Loucy (cell line): ENCODE data around the gene KIF21A.

Experiments
- H2AFZ ChIP-seq: fragments of 200-600 bp; sonication (generic); 2 replicates; pipeline ENCODE4 v1.6.0; 2016; ENCODE audit warnings: antibody characterized with exemption, mild to moderate bottlenecking, low read length, moderate library complexity
- H3F3A ChIP-seq: fragments of 200-600 bp; 2 replicates; pipeline ENCODE4 v1.6.0; 2016; ENCODE audit warnings: antibody characterized with exemption, low read depth, mild to moderate bottlenecking
- H3K27me3 ChIP-seq: fragments of 200-600 bp; sonication (generic); 2 replicates; pipeline ENCODE4 v1.6.1; 2014; ENCODE audit warnings: low read length, mild to moderate bottlenecking; ENCODE audit not compliant: insufficient read depth, poor library complexity, severe bottlenecking
- H3K36me3 ChIP-seq: fragments of 200-600 bp; sonication (generic); 2 replicates; pipeline ENCODE4 v1.6.1; 2016; ENCODE audit warnings: low read length; ENCODE audit not compliant: insufficient read depth
- H3K4me1 ChIP-seq: fragments of 200-600 bp; sonication (generic); 2 replicates; pipeline ENCODE4 v1.5.1; 2014; ENCODE audit warnings: low read length, mild to moderate bottlenecking; ENCODE audit not compliant: insufficient read depth, poor library complexity, severe bottlenecking
- H3K4me2 ChIP-seq: fragments of 200-600 bp; sonication (generic); 2 replicates; pipeline ENCODE4 v1.6.0; 2014; ENCODE audit warnings: antibody characterized with exemption, low read length, low read depth, mild to moderate bottlenecking; ENCODE audit not compliant: poor library complexity, severe bottlenecking
- H3K4me3 ChIP-seq: fragments of 200-600 bp; sonication (generic); 2 replicates; pipeline ENCODE4 v1.5.1; 2014; ENCODE audit warnings: low read length, mild to moderate bottlenecking, mixed read lengths; ENCODE audit not compliant: poor library complexity, severe bottlenecking
- H3K79me2 ChIP-seq: fragments of 200-600 bp; sonication (generic); 2 replicates; pipeline ENCODE4 v1.6.1; 2014; ENCODE audit warnings: low read length; ENCODE audit not compliant: insufficient read depth
- H3K9ac ChIP-seq: fragments of 200-600 bp; sonication (generic); 2 replicates; pipeline ENCODE4 v1.6.0; 2014; ENCODE audit warnings: mild to moderate bottlenecking, low read depth, low read length, moderate library complexity; ENCODE audit not compliant: poor library complexity, severe bottlenecking
- H3K9me2 ChIP-seq: fragments of 200-600 bp; sonication (generic); replicated peaks from 2 replicates; pipeline ENCODE4 v1.6.1; 2016; ENCODE audit warnings: low read depth, low read length, mixed read lengths
- H3K9me3 ChIP-seq: fragments of 200-600 bp; sonication (generic); 2 replicates; pipeline ENCODE4 v1.6.1; 2014; ENCODE audit warnings: mild to moderate bottlenecking, antibody characterized with exemption, low read length, low read depth; ENCODE audit not compliant: insufficient read depth
- H4K20me1 ChIP-seq: fragments of 200-600 bp; sonication (generic); 2 replicates; pipeline ENCODE4 v1.6.0; 2014; ENCODE audit warnings: antibody characterized with exemption, low read length, mild to moderate bottlenecking; ENCODE audit not compliant: insufficient read depth, poor library complexity, severe bottlenecking
- EZH2phosphoT487 ChIP-seq: fragments of 200-600 bp; IDR thresholded peaks from 2 replicates; pipeline ENCODE4 v1.6.1; 2018; ENCODE audit warnings: antibody characterized with exemption, mild to moderate bottlenecking, moderate library complexity, borderline replicate concordance
- TF ChIP-seq, protein P1 (sequence below): fragments of 200-600 bp; sonication (generic); conservative IDR thresholded peaks from 2 replicates; pipeline ENCODE4 v1.5.1; 2014; ENCODE audit warnings: mild to moderate bottlenecking, antibody characterized with exemption, low read length

KIF21A gene

GRCh38 chr12:39441963-39442830, 723 bp downstream of the KIF21A start:
- H3F3A ChIP-seq = no peaks in the 10 kb centered on the region
- H3K36me3 ChIP-seq = no peaks in the 10 kb centered on the region
- H3K9me2 ChIP-seq = no peaks in the 10 kb centered on the region
- no peaks in the 10 kb centered on the region for H3K79me2 ChIP-seq
- no peak overlapping the region for H3K4me2 ChIP-seq
- no peaks in the 10 kb centered on the region for H3K4me1 ChIP-seq
- H3K27me3 ChIP-seq = no peaks in the 10 kb centered on the region
- TF ChIP-seq, protein P1, sequence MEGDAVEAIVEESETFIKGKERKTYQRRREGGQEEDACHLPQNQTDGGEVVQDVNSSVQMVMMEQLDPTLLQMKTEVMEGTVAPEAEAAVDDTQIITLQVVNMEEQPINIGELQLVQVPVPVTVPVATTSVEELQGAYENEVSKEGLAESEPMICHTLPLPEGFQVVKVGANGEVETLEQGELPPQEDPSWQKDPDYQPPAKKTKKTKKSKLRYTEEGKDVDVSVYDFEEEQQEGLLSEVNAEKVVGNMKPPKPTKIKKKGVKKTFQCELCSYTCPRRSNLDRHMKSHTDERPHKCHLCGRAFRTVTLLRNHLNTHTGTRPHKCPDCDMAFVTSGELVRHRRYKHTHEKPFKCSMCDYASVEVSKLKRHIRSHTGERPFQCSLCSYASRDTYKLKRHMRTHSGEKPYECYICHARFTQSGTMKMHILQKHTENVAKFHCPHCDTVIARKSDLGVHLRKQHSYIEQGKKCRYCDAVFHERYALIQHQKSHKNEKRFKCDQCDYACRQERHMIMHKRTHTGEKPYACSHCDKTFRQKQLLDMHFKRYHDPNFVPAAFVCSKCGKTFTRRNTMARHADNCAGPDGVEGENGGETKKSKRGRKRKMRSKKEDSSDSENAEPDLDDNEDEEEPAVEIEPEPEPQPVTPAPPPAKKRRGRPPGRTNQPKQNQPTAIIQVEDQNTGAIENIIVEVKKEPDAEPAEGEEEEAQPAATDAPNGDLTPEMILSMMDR = no peak
- TF ChIP-seq EZH2phosphoT487 = no peak
- H4K20me1 ChIP-seq = no peaks in the 10 kb centered on the region
- no peaks in the 10 kb centered on the region; the same call in 1 of the 2 replicates for H3K9me3 ChIP-seq
- no peak overlapping the region for H2AFZ ChIP-seq
- no peak overlapping the region for H3K9ac ChIP-seq
- no peak overlapping the region for H3K4me3 ChIP-seq

DNA sequence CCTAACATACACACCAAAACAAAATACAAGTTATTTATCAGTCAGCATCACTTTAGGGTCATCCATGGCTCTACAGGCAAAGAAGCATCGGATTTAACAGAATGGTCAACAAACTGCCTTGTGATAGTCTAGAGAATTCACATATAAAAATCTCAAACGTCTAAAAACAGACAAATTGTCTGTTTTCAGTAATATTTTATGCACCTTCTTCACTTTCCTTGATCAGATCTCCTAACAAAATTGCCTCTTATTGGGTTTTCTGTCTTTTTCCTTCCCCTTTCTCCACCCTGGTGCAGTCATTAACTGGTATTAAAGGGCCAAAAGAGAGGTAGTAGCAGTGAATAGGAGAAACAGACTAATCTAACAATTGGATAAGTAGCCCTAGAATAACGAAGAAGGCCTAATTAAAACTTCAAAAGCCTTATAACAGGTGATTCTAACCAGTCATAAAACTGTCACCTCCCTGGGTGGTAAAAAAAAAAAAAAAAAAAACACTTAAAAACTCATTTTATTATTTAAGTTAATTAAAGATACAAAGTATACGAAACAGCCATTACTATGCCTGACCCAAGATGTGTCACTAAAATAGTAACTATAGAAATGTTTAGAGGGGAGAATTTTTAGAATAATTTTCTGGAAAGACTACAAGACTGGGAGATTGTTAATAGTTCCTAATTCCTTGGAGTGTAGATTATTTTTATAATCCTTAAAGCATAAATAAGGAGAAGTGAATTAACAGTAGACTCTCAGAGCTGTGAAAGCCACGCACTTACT, 1.5 kb downstream of the KIF21A start:
- no peak overlapping the region for H3K9ac ChIP-seq
- H3K4me3 ChIP-seq = no peak overlapping the region
- TF ChIP-seq, protein P1 = no peak
- TF ChIP-seq EZH2phosphoT487 = no peak

GRCh38 chr12:39440781-39441180, 2.1 kb downstream of the KIF21A start:
- H3K4me2 ChIP-seq = no peak overlapping the region

More for the DNA sequence above, 1.5 kb downstream of the KIF21A start:
- no peaks in the 10 kb centered on the region for H4K20me1 ChIP-seq
- no peaks in the 10 kb centered on the region; the same call in 1 of the 2 replicates for H3K9me3 ChIP-seq
- no peaks in the 10 kb centered on the region for H3K79me2 ChIP-seq
- no peaks in the 10 kb centered on the region for H3F3A ChIP-seq
- no peaks in the 10 kb centered on the region for H3K4me1 ChIP-seq
- H3K4me2 ChIP-seq = no peak overlapping the region
- no peaks in the 10 kb centered on the region for H3K27me3 ChIP-seq
- H2AFZ ChIP-seq = no peak overlapping the region
- no peaks in the 10 kb centered on the region for H3K9me2 ChIP-seq
- H3K36me3 ChIP-seq = no peaks in the 10 kb centered on the region

More at GRCh38 chr12:39440781-39441180, 2.1 kb downstream of the KIF21A start:
- no peak for TF ChIP-seq EZH2phosphoT487
- TF ChIP-seq, protein P1 = no peak
- Histone ChIP-seq H4K20me1 (no peaks in the 10 kb centered on the region), H3K36me3 (no peaks in the 10 kb centered on the region), H3K9me2 (no peaks in the 10 kb centered on the region), H3K4me3 (no peak overlapping the region), H3K27me3 (no peaks in the 10 kb centered on the region), H2AFZ (no peak overlapping the region), H3K79me2 (no peaks in the 10 kb centered on the region), H3K4me1 (no peaks in the 10 kb centered on the region), H3K9me3 (no peaks in the 10 kb centered on the region; the same call in 1 of the 2 replicates), H3K9ac (no peak overlapping the region), H3F3A (no peaks in the 10 kb centered on the region)
